Spleen (tissue), 11 donors: ENCODE data around the gene ARMC6. TPM values are rescaled to one million over a fixed set of nuclear protein-coding genes. Genes with fewer than 3 reads are reported as not detected.
"Not testable (repeated sequence)": the region's sequence is repeated elsewhere in the genome, so short reads cannot be mapped to it uniquely, and the experiment has no call there.

Experiments used
- DNase-seq: peaks from one replicate; pipeline ENCODE4 v3.0.0-alpha.2; 2020
- H3K27ac ChIP-seq, 8 donors: fragments of 200-600 bp; sonication (generic) in 7 of 8; 1 replicate in 4 of 8; 2 replicates in 4 of 8; pipeline versions ENCODE4 v1.5.0 to v1.8.0; 2016 to 2021; ENCODE audit warnings: inconsistent platforms in 4 of 8, mild to moderate bottlenecking in 4 of 8, moderate library complexity in 1 of 8
- H3K27me3 ChIP-seq, 7 donors: fragments of 200-600 bp; sonication (generic) in 6 of 7; replicated peaks in 1 of 7; 1 replicate in 4 of 7; 2 replicates in 3 of 7; pipeline versions ENCODE4 v1.5.0 to v1.8.0; 2016 to 2021; ENCODE audit warnings: inconsistent platforms in 3 of 7, mild to moderate bottlenecking in 1 of 7
- H3K36me3 ChIP-seq, 6 donors: fragments of 200-600 bp; sonication (generic) in 5 of 6; 1 replicate in 4 of 6; 2 replicates in 2 of 6; pipeline versions ENCODE4 v1.5.0 to v1.8.0; 2016 to 2021; ENCODE audit warnings: inconsistent platforms in 2 of 6
- H3K4me1 ChIP-seq, 6 donors: fragments of 200-600 bp; sonication (generic) in 5 of 6; 1 replicate in 3 of 6; 2 replicates in 3 of 6; pipeline versions ENCODE4 v1.5.0 to v1.8.0; 2016 to 2021; ENCODE audit warnings: inconsistent platforms in 3 of 6
- H3K4me3 ChIP-seq, 8 donors: fragments of 200-600 bp; sonication (generic) in 7 of 8; 1 replicate in 4 of 8; 2 replicates in 4 of 8; pipeline versions ENCODE4 v1.5.0 to v1.8.0; 2016 to 2021; ENCODE audit warnings: inconsistent platforms in 4 of 8, mild to moderate bottlenecking in 4 of 8, moderate library complexity in 2 of 8
- H3K9me3 ChIP-seq, 8 donors: fragments of 200-600 bp; sonication (generic) in 7 of 8; 1 replicate in 4 of 8; 2 replicates in 4 of 8; pipeline versions ENCODE4 v1.5.0 to v1.8.0; 2016 to 2021; ENCODE audit warnings: inconsistent platforms in 4 of 8
- POLR2A ChIP-seq, 3 donors: fragments of 450-650 bp; IDR thresholded peaks; one replicate each; pipeline ENCODE4 v1.5.1; 2017; ENCODE audit warnings: antibody characterized with exemption in 3 of 3, mild to moderate bottlenecking in 1 of 3
- POLR2AphosphoS5 ChIP-seq, 3 donors: sonication (generic); formaldehyde crosslinking; IDR thresholded peaks; one replicate each; pipeline ENCODE4 v1.5.1; 2017; ENCODE audit warnings: antibody characterized with exemption in 3 of 3
- WGBS, 5 donors: extraction: QIAGEN DNeasy Blood & Tissue Kit in 3 of 5; methylation state at CpG; one replicate each; pipeline versions ENCODE4 v1.1.5 to v1.1.7; 2013 to 2018; 5-methylcytosine and 5-hydroxymethylcytosine counted together
- intact Hi-C: fragments of 100-400 bp; cut with DNase I; formaldehyde crosslinking; loops from one replicate; pipeline ENCODE4 v1.15.0; 2023; ENCODE audit warnings: low total_unique reads
- polyA plus RNA-seq, 3 donors: library from polyadenylated mRNA; stranded (reverse); fragments of 200-250 nt; gene quantifications; one replicate each; pipeline ENCODE4 v1.2.1, GENCODE V29; 2013
- total RNA-seq, 7 donors: library from RNA; depleted of rRNA in 3 of 7; stranded (reverse); fragments of >200 nt in 3 of 7; fragmentation: NEBNext Ultra II Directional in 4 of 7; extraction: Animal tissue kit (Norgen Biotek cat#: 25700) in 4 of 7; gene quantifications; one replicate each; pipeline versions ENCODE4 v1.1.0 to v1.2.1, GENCODE V29; 2016 to 2021
- TF ChIP-seq, protein P1 (sequence below), 11 experiments: fragments of 200-600 bp in 7 of 11; fragments of 450-650 bp in 4 of 11; sonication (generic) in 4 of 11; IDR thresholded peaks in 8 of 11; conservative IDR thresholded peaks in 3 of 11; 1 replicate in 7 of 11; 2 replicates in 4 of 11; pipeline versions ENCODE4 v1.4.0 to v1.8.0; 2016 to 2021; ENCODE audit warnings: antibody characterized with exemption in 11 of 11, inconsistent platforms in 4 of 11, mild to moderate bottlenecking in 1 of 11
- donor health status: healthy with polysubstance abuse.
- donor health status: DM: no; HTN: no; CAD: no; lungs with moderate emphysema.
- donor health status: DM: no; HTN: no; CAD: no.
- donor health status: Bipolar disorder and iron deficiency.
- donor health status: healthy.
- donor health status: DM: no; HTN: no; CAD: no.
- donor health status: DM: yes; HTN: yes; CAD: no.

Gene ARMC6
- total and polyA plus RNA-seq, 10 donors, result 17.2 to 29.0 (median 25.6) TPM

DNA sequence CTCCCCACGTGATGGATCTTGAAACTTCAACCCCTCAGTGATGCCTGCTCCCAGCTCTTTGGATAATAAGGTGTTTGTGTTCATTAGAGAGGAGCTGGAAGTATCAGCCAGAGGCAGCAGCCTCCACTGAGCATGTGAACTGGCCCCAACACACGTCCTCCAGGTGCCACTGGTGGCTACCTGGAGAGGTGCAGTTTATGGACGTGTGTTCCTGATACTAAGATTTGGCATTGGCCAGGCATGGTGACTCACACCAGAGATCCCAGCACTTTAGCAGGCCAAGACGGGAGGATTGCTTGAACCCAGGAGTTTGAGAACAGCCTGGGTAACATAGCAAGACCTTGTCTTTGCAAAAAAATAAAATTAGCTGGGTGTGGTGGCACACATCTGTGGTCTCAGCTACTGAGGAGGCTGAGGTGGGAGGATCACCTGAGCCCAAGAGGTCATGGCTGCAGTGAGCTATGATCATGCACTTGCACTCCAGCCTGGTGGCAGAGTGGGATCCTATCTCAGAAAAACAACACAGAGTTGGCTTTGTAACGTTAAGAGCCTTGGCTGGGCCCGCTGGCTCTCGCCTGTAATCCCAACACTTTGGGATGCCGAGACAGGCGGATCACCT is 64.8 kb downstream of the ARMC6 start:
- H3K27ac ChIP-seq, result no peak overlapping the region
- intact Hi-C loops, result no loop called here
- DNase-seq, result no peak
- H3K36me3 ChIP-seq, result peaks cover 0 to 87% (median 20%) of the 10 kb centered on the region in 6 donors
- TF ChIP-seq, protein P1, sequence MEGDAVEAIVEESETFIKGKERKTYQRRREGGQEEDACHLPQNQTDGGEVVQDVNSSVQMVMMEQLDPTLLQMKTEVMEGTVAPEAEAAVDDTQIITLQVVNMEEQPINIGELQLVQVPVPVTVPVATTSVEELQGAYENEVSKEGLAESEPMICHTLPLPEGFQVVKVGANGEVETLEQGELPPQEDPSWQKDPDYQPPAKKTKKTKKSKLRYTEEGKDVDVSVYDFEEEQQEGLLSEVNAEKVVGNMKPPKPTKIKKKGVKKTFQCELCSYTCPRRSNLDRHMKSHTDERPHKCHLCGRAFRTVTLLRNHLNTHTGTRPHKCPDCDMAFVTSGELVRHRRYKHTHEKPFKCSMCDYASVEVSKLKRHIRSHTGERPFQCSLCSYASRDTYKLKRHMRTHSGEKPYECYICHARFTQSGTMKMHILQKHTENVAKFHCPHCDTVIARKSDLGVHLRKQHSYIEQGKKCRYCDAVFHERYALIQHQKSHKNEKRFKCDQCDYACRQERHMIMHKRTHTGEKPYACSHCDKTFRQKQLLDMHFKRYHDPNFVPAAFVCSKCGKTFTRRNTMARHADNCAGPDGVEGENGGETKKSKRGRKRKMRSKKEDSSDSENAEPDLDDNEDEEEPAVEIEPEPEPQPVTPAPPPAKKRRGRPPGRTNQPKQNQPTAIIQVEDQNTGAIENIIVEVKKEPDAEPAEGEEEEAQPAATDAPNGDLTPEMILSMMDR (IDR thresholded peaks at IDR 0.05 in 8 of 11, conservative IDR thresholded peaks at IDR 0.05 in 3 of 11), result no peak
- TF ChIP-seq POLR2A (IDR thresholded peaks at IDR 0.05) (no peak), POLR2AphosphoS5 (IDR thresholded peaks at IDR 0.05) (no peak)
- H3K9me3 ChIP-seq, result no peaks in the 10 kb centered on the region
- no peaks in the 10 kb centered on the region for H3K4me1 ChIP-seq
- WGBS, 5 donors, result 91 to 96% (median 92%) methylated on average over 9 of the region's 9 CpGs
- H3K27me3 ChIP-seq, result no peaks in the 10 kb centered on the region
- H3K4me3 ChIP-seq, result no peak overlapping the region

DNA sequence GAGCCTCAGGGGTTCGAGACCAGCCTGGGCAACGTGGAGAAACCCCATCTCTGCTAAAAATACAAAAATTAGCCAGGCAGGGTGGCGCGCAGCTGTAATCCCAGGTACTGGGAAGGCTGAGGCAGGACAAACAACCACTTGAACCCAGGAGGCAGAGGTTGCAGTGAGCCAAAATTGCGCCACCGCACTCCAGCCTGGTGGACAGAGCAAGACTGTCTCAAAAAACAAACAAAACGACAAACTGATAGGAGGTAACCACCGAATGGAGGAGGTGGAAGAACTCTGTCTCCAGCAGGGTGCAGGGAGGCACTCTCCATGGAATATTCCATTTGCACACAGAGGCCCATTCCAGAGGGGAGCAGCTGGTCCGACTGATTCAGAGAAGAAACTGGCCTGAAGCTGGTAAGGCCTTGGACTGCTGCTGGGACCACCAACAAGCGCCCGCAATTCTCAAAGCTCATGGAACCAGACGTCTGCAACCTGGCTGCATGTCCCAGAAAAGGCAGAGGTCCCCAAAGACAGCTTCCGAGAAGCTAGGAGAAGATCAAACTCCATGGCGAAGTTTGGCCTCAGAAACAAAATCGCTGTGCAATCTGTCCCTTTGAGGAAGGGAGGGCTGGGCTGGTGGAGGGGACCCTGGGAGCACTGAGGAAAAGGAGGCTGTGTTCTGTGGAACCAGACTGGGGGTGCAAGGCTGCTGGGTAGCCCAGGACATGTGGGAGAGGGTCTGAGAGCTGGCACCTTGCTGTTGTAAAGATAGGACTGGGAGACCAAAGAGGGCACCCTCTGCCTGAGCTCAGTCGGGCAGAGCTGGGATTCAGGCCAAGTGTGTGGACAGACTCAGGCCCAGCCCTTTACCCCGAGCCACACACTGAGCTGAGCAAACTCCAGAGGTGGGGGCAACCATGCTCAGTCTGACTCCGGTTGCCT is 65.6 kb downstream of the ARMC6 start:
- TF ChIP-seq POLR2AphosphoS5 (IDR thresholded peaks at IDR 0.05) (no peak), POLR2A (IDR thresholded peaks at IDR 0.05) (no peak)
- TF ChIP-seq, protein P1 (IDR thresholded peaks at IDR 0.05 in 8 of 11, conservative IDR thresholded peaks at IDR 0.05 in 3 of 11), result no peak
- 88 to 92% (median 90%) methylated on average over 18 of the region's 18 CpGs for WGBS, 5 donors
- H3K27ac ChIP-seq, result no peak overlapping the region
- H3K4me1 ChIP-seq, result no peaks in the 10 kb centered on the region
- no peak overlapping the region for H3K4me3 ChIP-seq
- intact Hi-C loops, result no loop called here
- H3K9me3 ChIP-seq, result no peaks in the 10 kb centered on the region
- no peak for DNase-seq
- H3K27me3 ChIP-seq, result no peaks in the 10 kb centered on the region
- H3K36me3 ChIP-seq, result peaks cover 0 to 87% (median 20%) of the 10 kb centered on the region in 6 donors

DNA sequence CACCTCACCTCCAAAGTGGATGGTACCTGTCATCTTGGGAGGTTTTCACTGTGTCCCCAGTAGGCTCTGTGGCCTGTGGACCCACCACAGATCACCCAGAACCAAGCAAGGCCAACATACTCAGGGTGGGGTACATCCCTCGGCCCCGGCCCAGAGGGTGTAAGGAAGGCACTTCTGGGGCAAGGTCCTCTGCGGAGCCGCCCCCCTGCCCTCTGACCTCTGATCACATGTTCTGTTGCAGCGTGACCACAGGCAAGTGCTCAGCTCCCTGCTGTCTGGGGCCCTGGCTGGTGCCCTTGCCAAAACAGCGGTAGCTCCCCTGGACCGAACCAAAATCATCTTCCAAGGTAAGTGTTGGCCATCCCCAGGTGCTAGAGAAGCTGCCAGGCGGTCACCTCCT is 68.1 kb downstream of the ARMC6 start:
- DNase-seq, result no peak
- Histone ChIP-seq H3K27me3 (no peaks in the 10 kb centered on the region), H3K4me1 (peaks cover 0 to 7% (median 0%) of the 10 kb centered on the region in 6 donors), H3K27ac (no peak overlapping the region), H3K9me3 (no peaks in the 10 kb centered on the region), H3K4me3 (no peak overlapping the region), H3K36me3 (peaks cover 0 to 79% (median 20%) of the 10 kb centered on the region in 6 donors)
- WGBS, 5 donors, result 90 to 98% (median 94%) methylated on average over 3 to 8 of the region's 8 CpGs
- TF ChIP-seq POLR2AphosphoS5 (IDR thresholded peaks at IDR 0.05) (no peak), POLR2A (IDR thresholded peaks at IDR 0.05) (no peak)
- TF ChIP-seq, protein P1 (IDR thresholded peaks at IDR 0.05 in 8 of 11, conservative IDR thresholded peaks at IDR 0.05 in 3 of 11), result no peak
- intact Hi-C loops, result no loop called here

DNA sequence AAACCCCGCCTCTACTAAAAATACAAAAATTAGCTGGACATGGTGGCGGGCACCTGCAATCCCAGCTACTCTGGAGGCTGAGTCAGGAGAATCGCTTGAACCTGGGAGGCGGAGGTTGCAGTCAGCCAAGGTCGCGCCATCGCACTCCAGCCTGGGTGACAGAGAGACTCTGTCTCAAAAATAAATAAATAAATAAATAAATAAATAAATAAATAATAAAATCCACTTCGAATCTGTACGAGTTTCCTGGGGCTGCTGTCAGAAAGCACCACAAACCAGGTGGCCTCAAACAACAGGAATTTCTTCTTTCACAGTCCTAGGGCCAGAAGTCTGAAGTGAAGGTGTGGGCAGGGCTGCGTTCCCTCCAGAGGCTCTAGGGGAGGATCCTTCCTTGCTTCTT is 69.2 kb downstream of the ARMC6 start:
- H3K4me3 ChIP-seq, intact Hi-C loops, DNase-seq, H3K9me3 ChIP-seq, H3K27ac ChIP-seq, H3K27me3 ChIP-seq, H3K4me1 ChIP-seq: not testable (repeated sequence)
- peaks cover 0 to 74% (median 12%) of the 10 kb centered on the region in 6 donors for H3K36me3 ChIP-seq
- 94 to 98% (median 98%) methylated on average over 10 of the region's 10 CpGs for WGBS, 5 donors
